ENCODE results near the gene E2F2. TPM values are rescaled to one million over a fixed set of nuclear protein-coding genes. Genes with fewer than 3 reads are reported as not detected.

Gene E2F2
- total and polyA plus RNA-seq, 2 experiments from 2014 or later = 0.78 to 3.4 TPM

DNA sequence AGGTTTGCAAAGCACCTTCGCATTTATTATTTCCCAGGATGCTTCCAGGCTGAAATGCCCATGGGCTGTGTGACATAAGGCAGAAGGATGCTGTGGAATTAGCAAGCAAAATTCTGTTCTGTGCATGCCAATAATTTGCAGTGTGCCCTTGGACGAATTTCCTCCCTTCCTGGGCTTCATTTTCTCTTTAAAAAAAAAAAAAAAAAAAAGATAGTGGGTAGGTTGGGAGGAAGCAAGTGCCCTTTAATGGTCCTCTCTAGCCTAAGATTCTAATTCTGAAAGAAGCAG is 30.7 kb upstream of the E2F2 start:
- no peak overlapping the region; the same call in 2 of the 3 replicates for H3K4me3 Mint-ChIP-seq
- Histone ChIP-seq H3K79me2 (replicated peaks; ENCODE audit: insufficient read depth) (peaks cover 19% of the 10 kb centered on the region), H3K4me1 (ENCODE audit: insufficient read depth) (peaks cover 48% of the 10 kb centered on the region), H3K36me3 (ENCODE audit: insufficient read depth) (peaks cover 4% of the 10 kb centered on the region; the same call in 1 of the 2 replicates), H3K4me2 (peak overlapping the region; percentile 93), H3K27ac (ENCODE audit: low read depth) (peak overlapping the region; percentile 55), H3K27me3 (ENCODE audit: insufficient read depth) (peaks cover 38% of the 10 kb centered on the region), H4K20me1 (replicated peaks; ENCODE audit: insufficient read depth) (peaks cover 5% of the 10 kb centered on the region), H3K4me3 (peak overlapping the region; percentile 1; the same call in 1 of the 2 replicates), H2AFZ (no peak overlapping the region), H3K9me2 (ENCODE audit: insufficient read depth) (no peaks in the 10 kb centered on the region), H3F3A (replicated peaks; ENCODE audit: low read depth) (peaks cover 20% of the 10 kb centered on the region)
- TF ChIP-seq ZNF114 (CRISPR knock-in tag; IDR thresholded peaks at IDR 0.05) (no peak), EZH2phosphoT487 (IDR thresholded peaks at IDR 0.05; ENCODE audit: unreplicated experiment) (no peak), POLR2AphosphoS5 (IDR thresholded peaks at IDR 0.05; ENCODE audit: low read depth) (no peak), EZH2 (IDR thresholded peaks at IDR 0.05; ENCODE audit: low read depth, unreplicated experiment) (no peak), STAT1 (IDR thresholded peaks at IDR 0.05; ENCODE audit: unreplicated experiment) (no peak), ZNF462 (CRISPR knock-in tag; IDR thresholded peaks at IDR 0.05) (no peak), JUNB (IDR thresholded peaks at IDR 0.05; ENCODE audit: unreplicated experiment) (no peak), NANOG (IDR thresholded peaks at IDR 0.05; ENCODE audit: borderline replicate concordance) (no peak), ZNF331 (CRISPR knock-in tag; IDR thresholded peaks at IDR 0.05; ENCODE audit: low read depth) (no peak)
- TF ChIP-seq, protein P1, sequence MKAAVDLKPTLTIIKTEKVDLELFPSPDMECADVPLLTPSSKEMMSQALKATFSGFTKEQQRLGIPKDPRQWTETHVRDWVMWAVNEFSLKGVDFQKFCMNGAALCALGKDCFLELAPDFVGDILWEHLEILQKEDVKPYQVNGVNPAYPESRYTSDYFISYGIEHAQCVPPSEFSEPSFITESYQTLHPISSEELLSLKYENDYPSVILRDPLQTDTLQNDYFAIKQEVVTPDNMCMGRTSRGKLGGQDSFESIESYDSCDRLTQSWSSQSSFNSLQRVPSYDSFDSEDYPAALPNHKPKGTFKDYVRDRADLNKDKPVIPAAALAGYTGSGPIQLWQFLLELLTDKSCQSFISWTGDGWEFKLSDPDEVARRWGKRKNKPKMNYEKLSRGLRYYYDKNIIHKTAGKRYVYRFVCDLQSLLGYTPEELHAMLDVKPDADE (IDR thresholded peaks at IDR 0.05) = no peak
- H3K27ac Mint-ChIP-seq = no peak overlapping the region
- peaks cover 18% of the 10 kb centered on the region for H3K27me3 Mint-ChIP-seq (ENCODE audit: insufficient read depth, low read depth, poor library complexity)
- H3K36me3 Mint-ChIP-seq (ENCODE audit: low read depth) = peaks cover 21% of the 10 kb centered on the region
- H3K9me3 Mint-ChIP-seq = no peaks in the 10 kb centered on the region
- H3K4me1 Mint-ChIP-seq = peaks cover 61% of the 10 kb centered on the region
- DNase-seq (ENCODE audit: low spot score) (no peak), ATAC-seq (no peak)

Data from GM23338 (cell line).